GM21786 (cell line): ENCODE results near the gene UGT1A3.

Experiments
- ATAC-seq: cut with Tn5 transposase; IDR thresholded peaks from one replicate; pipeline ENCODE4 v1.9.1; 2021; ENCODE audit not compliant: unreplicated experiment

Gene UGT1A3

DNA sequence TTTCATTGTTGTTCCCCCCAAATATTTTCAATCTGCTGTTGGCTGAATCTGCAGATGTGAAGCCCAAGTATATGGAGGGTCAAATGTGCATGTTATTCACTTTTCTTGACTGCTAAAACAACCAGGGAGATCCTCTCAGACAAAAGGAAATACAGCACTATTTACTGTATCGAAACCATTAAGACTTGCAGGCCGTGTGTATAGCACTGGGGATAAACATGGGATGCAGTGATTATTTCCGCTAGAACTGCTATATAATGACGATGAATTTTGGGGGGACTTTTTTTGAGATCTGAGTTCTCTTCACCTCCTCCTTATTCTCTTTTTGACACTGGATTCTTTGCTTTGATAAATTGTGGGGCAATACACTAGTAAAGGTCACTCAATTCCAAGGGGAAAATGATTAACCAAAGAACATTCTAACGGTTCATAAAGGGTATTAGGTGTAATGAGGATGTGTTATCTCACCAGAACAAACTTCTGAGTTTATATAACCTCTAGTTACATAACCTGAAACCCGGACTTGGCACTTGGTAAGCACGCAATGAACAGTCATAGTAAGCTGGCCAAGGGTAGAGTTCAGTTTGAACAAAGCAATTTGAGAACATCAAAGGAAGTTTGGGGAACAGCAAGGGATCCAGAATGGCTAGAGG, 27.7 kb downstream of the UGT1A3 start:
- no peak for ATAC-seq

DNA sequence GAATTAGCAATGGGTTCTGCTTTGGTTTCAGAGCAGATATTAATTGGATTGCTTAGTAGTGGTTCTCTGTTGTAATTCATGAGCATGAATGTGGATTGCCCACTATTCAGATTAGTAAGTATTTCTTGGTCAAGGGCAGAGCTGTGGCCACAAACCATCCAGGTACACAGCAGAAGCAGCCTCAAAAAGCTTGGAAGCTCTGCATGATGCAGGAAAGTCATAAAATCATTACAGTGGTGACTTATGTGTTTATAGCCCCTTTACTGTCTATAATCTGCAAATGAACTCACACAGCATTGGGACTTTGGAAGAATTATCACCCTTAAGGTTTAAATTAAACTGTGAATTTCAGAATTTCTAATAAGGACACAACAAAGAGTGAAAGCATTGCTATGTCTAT, 29.3 kb downstream of the UGT1A3 start:
- no peak for ATAC-seq

DNA sequence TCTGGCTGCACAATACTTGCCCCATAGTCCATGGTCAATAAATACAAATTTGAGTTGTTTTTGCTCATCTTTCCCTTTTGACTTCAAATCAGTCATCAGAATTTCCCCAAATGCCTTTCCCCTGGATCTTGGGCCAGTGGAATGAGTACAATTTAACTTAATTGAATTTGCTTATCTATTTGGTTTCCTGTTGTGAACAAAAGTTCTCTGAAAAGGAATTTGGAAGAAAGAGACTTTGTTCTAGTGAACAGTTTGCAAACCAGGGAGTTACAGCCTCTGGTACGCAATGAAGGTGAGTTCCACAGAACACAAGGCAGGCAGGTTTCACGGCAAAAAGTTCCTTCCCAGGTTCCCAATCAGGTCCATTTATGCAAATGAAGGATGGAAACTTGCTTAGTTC, 30.0 kb downstream of the UGT1A3 start:
- ATAC-seq, result no peak

DNA sequence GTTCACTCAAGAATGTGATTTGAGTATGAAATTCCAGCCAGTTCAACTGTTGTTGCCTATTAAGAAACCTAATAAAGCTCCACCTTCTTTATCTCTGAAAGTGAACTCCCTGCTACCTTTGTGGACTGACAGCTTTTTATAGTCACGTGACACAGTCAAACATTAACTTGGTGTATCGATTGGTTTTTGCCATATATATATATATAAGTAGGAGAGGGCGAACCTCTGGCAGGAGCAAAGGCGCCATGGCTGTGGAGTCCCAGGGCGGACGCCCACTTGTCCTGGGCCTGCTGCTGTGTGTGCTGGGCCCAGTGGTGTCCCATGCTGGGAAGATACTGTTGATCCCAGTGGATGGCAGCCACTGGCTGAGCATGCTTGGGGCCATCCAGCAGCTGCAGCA, 31.2 kb downstream of the UGT1A3 start, which contains the start of gene UGT1A1:
Gene UGT1A1, plus strand, starts transcription at position 228 of the 400 bp plus-strand sequence. Its CDS starts 18 bp downstream, at position 246.
- ATAC-seq, result no peak

DNA sequence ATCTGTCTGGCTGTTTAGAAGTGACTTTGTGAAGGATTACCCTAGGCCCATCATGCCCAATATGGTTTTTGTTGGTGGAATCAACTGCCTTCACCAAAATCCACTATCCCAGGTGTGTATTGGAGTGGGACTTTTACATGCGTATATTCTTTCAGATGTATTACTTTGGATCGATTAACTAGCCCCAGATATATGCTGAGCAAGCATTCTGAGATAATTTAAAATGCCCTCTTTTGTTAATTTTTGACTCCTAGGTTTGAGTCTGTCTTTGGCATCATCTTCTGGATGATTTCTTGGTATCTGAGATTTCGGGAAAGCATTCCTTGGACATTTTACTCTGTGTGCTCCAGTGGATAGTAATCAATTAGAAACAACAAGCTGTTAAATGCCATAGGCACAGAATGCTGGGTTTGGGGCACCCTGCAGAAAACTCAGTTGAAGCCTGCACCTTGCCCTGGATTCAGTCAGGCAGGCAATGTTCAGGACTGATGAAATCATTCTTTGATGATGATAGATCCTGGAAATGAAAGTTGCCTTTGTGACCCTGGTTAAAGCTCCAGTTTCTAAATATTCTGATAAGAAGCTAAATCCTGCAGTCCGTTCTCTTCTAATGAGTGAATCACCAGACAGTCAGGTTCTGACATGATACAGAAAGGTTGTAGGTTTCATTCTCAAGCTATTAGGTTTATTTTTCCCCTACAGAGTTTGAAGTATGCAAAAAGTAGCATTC, 32.4 kb downstream of the UGT1A3 start:
- no peak for ATAC-seq

DNA sequence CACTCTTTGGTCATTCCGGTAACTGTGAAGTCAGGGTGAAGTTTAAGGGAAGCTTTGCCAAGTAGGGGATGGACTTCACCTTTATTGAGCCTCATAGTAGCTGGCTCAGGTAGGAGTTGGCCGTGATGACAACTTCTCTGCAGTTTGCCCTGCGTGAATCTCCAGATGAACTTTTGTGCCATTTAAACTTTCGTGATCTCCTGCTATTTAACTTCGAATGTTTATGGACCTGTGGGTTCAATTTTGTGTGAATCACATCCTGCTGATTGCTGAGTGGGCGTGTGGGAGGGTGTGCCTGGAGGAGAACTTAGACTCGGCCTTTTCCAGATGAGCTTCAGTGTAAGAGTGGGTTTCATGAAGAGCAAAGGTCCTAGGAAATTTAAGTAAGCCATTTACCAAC, 35.4 kb downstream of the UGT1A3 start:
- no peak for ATAC-seq

DNA sequence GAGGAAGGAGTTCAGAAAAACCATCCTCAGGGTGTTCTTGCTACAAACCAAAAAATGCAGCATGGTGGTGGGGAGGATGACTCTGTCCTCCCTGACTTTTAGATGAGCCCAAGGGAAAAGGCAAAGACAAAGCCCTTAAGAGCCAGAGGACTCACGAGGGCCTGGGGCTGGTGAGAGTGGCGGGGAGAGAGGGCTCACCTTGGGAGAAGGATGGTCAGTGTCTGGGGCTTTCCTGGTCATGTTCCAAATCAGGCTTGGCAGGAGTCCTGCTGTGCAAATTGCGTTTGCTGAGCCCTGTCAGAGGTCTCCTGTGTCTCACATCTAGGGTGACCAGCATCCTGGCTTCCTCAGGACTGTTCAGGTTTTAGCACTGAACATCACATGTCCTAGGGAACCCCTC, 35.9 kb downstream of the UGT1A3 start:
- ATAC-seq, result no peak

DNA sequence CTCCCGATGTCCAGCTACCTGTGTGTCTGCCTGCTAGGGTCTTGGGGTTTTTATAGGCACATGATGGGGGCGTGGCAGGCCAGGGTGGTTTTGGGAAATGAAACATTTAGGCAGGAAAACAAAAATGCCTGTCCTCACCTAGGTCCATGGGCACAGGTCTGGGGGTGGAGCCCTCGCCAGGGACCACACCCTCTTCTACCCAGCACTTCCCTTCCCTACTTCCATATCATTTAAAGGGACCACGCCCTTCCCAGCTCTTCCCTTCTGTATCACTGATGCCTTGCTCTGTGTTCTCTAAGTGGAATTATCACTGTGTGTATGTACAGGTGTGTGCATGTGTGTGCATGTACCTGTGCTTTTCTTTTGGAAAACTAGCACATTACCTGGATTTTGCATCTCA, 37.6 kb downstream of the UGT1A3 start:
- no peak for ATAC-seq

DNA sequence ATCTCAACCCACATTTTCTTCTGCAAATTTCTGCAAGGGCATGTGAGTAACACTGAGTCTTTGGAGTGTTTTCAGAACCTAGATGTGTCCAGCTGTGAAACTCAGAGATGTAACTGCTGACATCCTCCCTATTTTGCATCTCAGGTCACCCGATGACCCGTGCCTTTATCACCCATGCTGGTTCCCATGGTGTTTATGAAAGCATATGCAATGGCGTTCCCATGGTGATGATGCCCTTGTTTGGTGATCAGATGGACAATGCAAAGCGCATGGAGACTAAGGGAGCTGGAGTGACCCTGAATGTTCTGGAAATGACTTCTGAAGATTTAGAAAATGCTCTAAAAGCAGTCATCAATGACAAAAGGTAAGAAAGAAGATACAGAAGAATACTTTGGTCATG, 39.2 kb downstream of the UGT1A3 start:
- ATAC-seq, result no peak

DNA sequence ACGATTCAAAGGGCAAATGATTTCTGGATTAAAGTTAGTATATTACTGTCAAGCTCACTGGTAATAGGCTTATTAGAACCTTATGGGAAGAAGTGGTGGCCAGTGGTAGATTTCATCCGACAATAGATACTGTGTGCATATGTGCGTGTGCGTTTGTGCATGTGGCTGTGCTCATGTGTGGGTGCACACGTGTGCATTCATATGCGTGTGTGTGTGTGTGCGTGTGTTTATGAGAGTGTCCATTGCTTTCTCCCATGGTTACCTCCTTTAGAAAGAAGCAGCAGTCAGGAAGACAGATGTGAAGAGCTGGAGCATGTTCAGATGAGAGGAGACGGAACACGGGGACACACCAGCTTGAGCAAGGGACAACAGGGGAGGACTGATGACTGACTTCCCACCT, 40.4 kb downstream of the UGT1A3 start:
- no peak for ATAC-seq

DNA sequence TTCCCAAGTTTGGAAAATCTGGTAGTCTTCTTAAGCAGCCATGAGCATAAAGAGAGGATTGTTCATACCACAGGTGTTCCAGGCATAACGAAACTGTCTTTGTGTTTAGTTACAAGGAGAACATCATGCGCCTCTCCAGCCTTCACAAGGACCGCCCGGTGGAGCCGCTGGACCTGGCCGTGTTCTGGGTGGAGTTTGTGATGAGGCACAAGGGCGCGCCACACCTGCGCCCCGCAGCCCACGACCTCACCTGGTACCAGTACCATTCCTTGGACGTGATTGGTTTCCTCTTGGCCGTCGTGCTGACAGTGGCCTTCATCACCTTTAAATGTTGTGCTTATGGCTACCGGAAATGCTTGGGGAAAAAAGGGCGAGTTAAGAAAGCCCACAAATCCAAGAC, 43.3 kb downstream of the UGT1A3 start:
- no peak for ATAC-seq

DNA sequence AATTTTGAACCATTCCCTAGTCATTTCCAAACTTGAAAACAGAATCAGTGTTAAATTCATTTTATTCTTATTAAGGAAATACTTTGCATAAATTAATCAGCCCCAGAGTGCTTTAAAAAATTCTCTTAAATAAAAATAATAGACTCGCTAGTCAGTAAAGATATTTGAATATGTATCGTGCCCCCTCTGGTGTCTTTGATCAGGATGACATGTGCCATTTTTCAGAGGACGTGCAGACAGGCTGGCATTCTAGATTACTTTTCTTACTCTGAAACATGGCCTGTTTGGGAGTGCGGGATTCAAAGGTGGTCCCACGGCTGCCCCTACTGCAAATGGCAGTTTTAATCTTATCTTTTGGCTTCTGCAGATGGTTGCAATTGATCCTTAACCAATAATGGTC, 43.7 kb downstream of the UGT1A3 start:
- no peak for ATAC-seq

DNA sequence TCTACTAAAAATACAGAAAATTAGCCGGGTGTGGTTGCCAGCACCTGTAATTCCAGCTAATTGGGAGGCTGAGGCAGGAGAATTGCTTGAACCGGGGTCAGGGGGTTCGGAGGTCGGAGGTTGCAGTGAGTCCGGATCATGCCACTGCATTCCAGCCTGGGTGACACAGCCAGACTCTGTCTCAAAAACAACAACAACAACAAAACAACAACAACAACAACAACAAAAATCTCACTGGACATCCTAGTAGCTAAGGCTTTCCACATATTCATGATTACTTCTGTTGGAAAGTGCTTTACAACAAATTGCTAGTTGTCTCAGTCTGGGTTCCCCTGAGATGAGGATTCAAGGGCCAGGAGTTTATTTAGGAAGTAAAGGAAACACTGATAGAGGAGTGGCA, 45.0 kb downstream of the UGT1A3 start:
- ATAC-seq, result no peak

DNA sequence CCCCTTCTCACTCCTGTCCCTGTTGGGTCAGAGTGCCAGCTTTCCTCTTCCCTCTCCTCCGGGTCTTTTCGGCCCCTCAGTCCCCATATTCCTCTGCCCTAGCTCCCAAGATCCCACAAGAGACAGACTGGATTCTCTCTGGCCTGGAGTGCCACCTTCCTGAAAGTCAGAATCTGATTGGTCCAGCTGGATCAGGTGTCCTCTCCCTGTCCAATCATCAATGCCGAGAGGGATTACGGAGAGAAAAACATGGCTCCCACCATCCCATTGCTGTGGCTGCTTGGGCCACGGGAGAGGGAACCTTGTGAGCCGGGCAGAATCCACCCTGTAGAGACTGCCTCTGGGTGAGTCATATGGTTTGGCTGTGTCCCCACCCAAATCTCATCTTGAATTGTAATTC, 46.6 kb downstream of the UGT1A3 start:
- no peak for ATAC-seq

DNA sequence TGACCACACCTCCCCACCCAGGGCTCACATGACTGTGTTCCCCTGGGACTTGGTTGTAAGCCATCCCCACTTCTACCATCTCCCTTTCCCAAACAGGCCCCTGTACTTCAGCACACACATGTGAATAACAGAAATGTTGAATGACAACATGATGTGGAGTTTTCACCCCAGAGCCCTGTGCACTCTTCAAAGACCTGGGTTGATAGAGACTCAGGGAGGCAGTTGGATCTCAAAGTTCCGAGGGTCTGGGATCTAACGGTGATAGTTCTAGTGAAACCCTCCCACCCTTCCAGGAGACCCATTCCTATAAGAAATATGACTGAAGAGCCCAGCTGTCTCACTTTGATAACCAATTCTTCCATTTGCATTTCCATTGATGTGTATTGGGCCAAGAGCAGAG, 49.2 kb downstream of the UGT1A3 start, which contains the start of gene MROH2A:
Gene MROH2A, plus strand, starts transcription at position 301 of the 400 bp plus-strand sequence. CDS start 1,029 bp downstream, outside the sequence.
- no peak for ATAC-seq

DNA sequence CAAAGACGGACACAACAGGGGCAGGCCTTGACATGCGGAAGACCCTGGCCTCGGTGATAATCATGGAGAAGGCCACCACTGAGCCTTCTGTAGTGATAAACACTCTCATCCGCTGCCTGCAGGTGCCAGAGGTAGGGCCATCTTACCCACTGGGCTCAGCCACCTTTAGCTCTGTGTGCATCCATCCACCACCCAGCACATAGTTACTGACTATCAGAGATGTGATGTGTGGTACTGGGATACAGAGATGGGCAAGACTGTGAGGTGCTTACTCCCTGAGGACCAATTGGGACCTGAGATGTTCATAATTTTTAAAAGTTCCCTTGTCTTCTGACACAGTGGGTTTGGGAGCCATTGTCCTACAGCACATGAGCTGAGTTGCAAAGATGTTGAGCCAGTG, 50.9 kb downstream of the UGT1A3 start:
- ATAC-seq, result no peak

DNA sequence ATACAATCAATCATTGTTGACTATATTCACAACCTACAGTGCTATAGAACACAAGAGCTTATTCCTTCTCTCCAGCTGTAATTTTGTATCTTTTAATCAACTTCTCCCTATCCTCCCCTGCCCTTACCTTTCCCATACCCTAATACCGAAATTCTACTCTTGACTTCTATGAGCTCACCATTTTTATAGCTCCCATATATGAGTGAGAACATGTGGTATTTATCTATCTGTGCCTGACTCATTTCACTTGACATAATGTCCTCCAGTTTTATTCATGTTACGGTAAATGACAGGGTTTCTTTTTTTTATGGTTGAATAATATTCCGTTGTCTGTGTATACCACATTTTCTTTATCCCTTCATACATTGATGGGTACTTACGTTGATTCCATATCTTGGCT, 51.9 kb downstream of the UGT1A3 start:
- no peak for ATAC-seq

DNA sequence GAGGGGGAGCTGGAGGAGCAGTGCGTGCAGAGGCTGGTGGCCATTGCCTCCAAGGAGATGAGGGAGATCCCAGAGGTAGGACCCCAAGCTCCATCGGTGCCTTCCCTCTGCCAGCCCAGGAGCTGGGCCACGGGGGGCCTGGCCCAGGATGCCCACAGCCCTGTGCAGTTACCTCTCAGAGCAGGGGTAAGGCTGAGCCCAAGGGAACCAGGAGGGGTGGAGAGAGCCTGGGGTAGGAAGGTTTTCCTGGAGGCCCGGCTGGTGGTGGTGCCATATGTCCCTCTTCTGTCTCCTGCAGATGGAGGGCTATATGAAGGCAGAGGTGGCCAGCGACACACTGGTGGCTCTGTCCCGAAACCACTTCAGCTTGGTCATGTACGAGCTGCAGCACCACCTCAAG, 60.7 kb downstream of the UGT1A3 start:
- no peak for ATAC-seq

DNA sequence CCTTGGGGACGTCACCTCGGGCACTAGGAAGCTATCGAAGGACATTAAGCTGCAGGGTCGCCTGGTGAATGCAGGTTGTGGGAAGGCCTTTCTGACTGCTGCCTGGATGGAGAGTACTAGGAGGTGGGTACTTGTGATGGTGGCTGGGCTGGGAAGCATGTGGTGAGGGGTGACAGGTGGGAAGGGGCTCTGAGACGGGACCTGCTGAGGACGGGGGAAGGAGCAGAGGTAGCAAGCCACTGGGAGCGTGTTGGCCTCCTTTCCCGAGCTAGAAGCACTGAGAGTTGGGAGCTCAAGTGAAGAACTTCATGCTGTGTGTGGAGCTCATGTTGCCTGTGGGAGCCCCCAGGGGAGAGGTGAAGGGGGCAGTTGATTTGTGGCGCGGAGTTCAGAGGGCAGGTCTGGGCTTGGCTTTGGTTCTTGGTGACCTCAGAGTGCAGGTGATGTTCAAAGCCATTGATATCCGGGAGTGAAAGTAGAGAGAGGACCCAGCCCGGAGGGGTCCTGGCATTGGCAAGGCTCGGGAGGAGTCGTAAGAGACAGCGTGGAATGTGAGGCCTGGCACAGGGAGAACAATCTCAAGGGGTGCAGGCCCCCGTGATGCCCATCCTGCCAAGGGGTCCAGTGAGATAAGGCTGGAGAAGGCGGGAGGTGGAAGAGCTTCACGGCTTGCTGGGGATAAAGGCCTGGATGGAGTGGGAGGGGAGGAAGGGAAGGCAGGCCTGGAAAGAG, 62.5 kb downstream of the UGT1A3 start:
- ATAC-seq, result no peak

DNA sequence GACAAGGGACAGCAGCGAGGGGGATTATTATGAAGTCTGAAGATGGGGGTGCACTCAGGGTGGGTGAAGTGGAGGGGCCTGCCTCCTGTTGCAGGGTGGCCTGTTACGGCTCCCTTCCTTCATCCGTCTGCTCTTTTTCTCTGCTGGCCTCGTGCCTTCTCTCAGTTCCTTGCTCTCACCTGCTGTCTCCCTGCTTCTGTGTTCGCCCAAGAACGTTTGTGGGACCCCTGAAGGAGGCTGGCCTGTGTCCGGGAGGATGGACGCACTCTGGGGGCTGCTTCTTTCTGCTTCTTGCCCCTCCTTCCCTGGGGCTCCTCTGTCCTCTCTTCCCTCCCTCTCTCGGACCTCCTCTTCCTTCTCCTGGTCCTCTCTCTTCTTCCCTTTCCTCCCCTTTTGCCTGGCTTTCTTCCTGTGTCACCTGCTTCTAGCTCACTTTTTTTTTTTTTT, 63.1 kb downstream of the UGT1A3 start:
- ATAC-seq, result no peak

DNA sequence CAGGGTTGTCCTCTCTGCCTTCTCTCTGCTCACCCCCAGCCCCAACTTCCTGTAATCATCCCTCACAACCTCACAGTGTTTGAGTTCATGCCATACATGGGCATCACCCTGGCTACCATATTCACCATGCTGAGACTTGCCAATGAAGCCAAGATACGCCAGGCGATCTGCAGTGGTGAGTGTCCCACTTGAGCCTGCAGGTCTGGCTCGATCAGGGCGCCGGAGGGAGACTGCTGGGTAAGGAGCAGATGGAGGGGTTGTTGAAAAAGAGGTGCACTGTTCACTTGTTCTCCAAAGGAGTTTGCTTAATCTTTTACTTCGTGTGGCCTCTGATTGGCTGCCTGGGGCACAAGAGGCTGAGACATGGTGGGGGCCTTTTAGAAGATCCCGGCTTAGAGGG, 63.9 kb downstream of the UGT1A3 start:
- no peak for ATAC-seq
